Fibroblast of skin of right quadriceps (primary cell): Measurements from ENCODE around the gene PPP3R2.
A peak's percentile ranks its signal among the peaks of the same experiment; 100 is the strongest.
"Not testable (repeated sequence)": the region's sequence is repeated elsewhere in the genome, so short reads cannot be mapped to it uniquely, and the experiment has no call there.

Experiments
- DNase-seq: peaks from one replicate; pipeline ENCODE4 v3.0.0-alpha.2; 2013

Gene PPP3R2

GRCh38 chr9:101587332-101588043 is 7.3 kb downstream of the PPP3R2 start:
- DNase-seq, result peak; percentile 17

GRCh38 chr9:101586651-101587050 is 8.1 kb downstream of the PPP3R2 start:
- no peak for DNase-seq

- DNase-seq, result no peak
These were observed 9.0 kb downstream of the PPP3R2 start for GRCh38 chr9:101585740-101586139.

GRCh38 chr9:101582553-101582952 is 12.2 kb downstream of the PPP3R2 start:
- peak; percentile 90 for DNase-seq

- DNase-seq, result no peak
These were observed 14.8 kb downstream of the PPP3R2 start for GRCh38 chr9:101579711-101580545.

GRCh38 chr9:101578378-101578777 is 16.4 kb downstream of the PPP3R2 start:
- no peak for DNase-seq

GRCh38 chr9:101574731-101575333 is 19.9 kb downstream of the PPP3R2 start:
- peak; percentile 13 for DNase-seq

GRCh38 chr9:101572316-101572715 is 22.5 kb downstream of the PPP3R2 start:
- DNase-seq, result no peak

GRCh38 chr9:101571114-101571513 is 23.7 kb downstream of the PPP3R2 start:
- DNase-seq, result no peak

GRCh38 chr9:101569741-101570501 is 24.8 kb downstream of the PPP3R2 start:
- no peak for DNase-seq

GRCh38 chr9:101567725-101568350 is 26.9 kb downstream of the PPP3R2 start:
- DNase-seq, result no peak

GRCh38 chr9:101566904-101567724 is 27.7 kb downstream of the PPP3R2 start:
- peak; percentile 37 for DNase-seq

GRCh38 chr9:101564252-101564651 is 30.5 kb downstream of the PPP3R2 start:
- DNase-seq, result no peak

- no peak for DNase-seq
These were observed 31.8 kb downstream of the PPP3R2 start for GRCh38 chr9:101562966-101563365.

- DNase-seq, result no peak
These were observed 33.0 kb downstream of the PPP3R2 start for GRCh38 chr9:101561740-101562139.

- not testable (repeated sequence) for DNase-seq
These were observed 45.2 kb downstream of the PPP3R2 start for GRCh38 chr9:101549472-101550098.

- DNase-seq, result no peak
These were observed 51.6 kb downstream of the PPP3R2 start for GRCh38 chr9:101543098-101543735.
